GM21825 (cell line): Measurements from ENCODE around the gene CCDC73.
"Not testable (repeated sequence)": the region's sequence is repeated elsewhere in the genome, so short reads cannot be mapped to it uniquely, and the experiment has no call there.

Experiments used
- ATAC-seq: cut with Tn5 transposase; IDR thresholded peaks from one replicate; pipeline ENCODE4 v1.9.1; 2021; ENCODE audit warnings: mild to moderate bottlenecking, moderate library complexity; ENCODE audit not compliant: unreplicated experiment

CCDC73 gene

DNA sequence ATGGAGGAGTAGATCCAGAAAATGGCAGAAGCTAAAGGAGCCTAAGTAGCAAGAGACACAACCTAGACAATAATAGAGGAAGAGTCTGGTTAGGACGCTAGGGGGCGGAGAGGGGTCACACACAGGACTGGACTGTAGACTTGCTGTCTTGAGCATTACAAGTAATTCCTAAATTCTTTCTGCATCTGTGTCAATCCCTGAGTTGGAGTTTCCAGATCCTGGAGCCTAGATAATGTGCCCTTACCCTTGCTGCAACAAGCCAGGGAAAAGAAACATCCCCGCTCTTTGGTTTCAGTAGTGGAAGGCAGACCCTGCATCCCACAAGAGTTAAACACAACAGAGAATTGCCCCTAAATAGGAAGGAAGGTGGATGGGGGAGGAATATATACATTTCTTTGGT lies 14.9 kb upstream of the CCDC73 start:
- ATAC-seq: peak; percentile 99

DNA sequence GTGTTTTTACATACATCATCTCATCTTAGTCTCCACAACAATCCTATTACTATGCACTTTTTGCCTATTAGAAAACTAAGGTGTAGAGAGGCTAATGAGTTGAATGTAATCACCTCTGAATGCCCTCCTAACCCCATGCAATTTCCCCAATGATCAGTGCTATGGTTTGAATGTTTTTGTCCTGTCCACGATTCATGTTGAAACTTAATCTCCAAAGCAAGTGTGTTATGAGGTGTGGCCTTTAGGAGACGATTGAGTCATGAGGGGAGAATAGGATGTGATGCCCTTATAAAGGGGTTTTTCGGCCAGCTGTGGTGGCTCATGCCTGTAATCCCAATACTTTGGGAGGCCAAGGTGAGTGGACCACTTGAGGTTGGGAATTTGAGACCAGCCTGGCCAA lies 2.0 kb upstream of the CCDC73 start:
- ATAC-seq: no peak

- peak; percentile 90 for ATAC-seq
These were observed 1.4 kb downstream of the CCDC73 start for GRCh38 chr11:32792948-32793475.

GRCh38 chr11:32792111-32792947 lies 2.1 kb downstream of the CCDC73 start:
- peak; percentile 23 for ATAC-seq

DNA sequence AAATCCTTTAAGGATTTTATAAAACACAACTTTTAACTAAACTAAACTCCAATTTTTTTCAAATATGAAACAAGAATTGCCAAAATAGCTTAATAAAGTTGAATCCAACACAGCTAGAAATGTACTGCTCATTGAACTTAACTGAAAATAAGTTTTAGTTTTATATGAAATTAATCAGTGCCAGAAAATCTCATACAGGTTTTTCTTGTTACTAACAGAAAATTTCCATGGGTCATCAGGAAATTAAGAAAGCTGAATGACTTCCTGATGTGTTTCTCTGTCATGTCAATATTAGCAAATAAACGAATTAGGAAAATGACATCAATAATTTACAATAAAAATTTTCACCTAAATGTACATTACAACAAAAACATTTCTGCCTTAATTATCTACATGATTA lies 3.5 kb downstream of the CCDC73 start:
- ATAC-seq: no peak

- ATAC-seq: no peak
These were observed 7.7 kb downstream of the CCDC73 start for GRCh38 chr11:32786811-32787210.

GRCh38 chr11:32785262-32785661 lies 9.2 kb downstream of the CCDC73 start:
- no peak for ATAC-seq

- no peak for ATAC-seq
These were observed 12.7 kb downstream of the CCDC73 start for GRCh38 chr11:32781721-32782120.

DNA sequence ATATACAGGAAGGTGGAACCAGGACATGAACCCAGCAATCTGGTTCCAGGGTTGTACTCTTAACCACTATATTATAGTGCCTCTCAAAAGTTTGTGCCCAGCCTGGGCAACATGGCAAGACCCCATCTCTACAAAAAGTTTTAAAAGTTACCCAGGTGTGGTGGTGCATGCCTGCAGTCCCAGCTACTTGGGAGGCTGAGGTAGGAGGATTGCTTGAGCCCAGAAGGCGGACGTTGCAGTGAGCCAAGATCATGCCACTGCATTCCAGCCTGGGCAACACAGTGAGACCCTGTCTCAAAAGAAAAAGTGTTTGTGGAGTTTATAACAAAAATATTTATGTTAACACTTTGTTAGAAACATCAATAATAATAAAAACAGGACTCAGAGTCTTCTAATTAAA lies 13.6 kb downstream of the CCDC73 start:
- ATAC-seq: not testable (repeated sequence)

DNA sequence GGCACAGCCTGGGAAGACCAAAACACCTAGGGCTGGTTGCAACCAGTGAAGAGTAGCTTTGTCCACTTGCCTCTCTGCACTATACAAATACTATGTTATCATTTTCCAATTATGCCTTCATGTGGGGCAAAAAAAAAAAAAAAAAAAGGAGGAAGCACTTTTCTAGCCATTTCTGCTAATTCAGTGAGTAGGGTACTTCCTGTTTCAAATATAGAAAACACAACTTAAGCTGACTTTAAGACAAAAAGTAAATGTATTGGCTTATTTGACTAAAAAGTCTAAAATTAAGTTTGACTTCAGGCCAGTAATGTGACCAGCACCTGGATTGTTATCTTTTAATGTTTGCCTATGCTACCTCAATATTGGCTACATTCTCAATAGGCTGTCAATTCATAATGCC lies 15.3 kb downstream of the CCDC73 start:
- no peak for ATAC-seq

GRCh38 chr11:32775908-32776307 lies 18.6 kb downstream of the CCDC73 start:
- no peak for ATAC-seq

GRCh38 chr11:32774081-32774480 lies 20.4 kb downstream of the CCDC73 start:
- no peak for ATAC-seq

DNA sequence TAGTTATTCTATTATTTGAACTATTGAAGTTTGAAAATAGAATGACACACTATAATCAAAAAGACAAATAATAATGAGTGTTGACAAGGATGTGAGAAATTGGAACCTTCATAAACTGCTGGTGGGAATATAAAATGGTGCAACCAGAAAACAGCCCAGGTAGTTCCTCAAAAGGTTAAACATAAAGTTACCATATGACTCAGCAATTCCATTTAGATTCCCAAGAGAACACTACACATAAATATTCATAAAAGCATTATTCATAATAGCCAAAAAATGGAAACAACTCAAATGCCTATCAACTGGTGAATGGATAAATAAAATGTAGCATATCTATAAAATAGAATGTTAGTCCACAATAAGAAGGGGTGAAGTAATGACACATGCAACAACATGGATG lies 21.7 kb downstream of the CCDC73 start:
- no peak for ATAC-seq

- not testable (repeated sequence) for ATAC-seq
These were observed 32.7 kb downstream of the CCDC73 start for GRCh38 chr11:32761774-32762173.

DNA sequence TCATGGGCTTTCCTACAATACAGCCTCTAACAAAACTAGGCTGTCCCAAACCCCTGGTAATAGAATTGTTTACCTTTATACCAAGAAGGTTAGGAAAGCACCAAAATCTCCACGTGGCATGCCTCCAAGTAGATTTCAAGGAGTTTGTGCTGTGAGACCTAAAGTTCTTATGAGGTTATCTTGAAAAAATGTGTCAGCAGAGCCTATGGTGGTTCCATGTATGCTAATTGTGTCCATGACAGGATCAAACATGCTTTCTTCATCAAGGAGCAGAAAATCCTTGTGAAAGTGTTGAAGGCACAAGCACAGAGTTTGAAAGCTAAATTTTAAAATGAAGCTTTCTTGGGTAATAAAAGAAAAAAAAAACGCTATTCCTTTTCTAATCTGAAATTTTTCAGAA lies 36.2 kb downstream of the CCDC73 start:
- no peak for ATAC-seq

- ATAC-seq: not testable (repeated sequence)
These were observed 41.3 kb downstream of the CCDC73 start for GRCh38 chr11:32753181-32753580.

DNA sequence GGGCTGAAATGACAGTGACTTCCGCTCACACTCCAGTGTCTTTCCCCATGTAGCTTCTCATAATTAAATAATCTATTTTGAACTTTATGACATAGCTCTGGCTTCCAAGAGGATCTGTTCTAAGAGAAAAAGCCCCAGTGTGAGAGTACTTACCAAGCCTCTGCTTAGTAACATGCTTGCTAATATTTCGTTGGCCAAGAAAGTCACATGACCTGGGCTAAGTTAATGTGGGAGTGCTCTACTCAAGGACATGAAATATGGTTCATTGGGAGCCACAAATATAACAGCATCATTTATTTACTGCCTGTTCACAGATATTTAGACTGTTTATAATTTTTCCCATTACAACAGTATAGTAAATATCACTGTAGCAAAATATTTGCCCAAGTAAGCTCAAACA lies 42.5 kb downstream of the CCDC73 start:
- no peak for ATAC-seq

- no peak for ATAC-seq
These were observed 43.1 kb downstream of the CCDC73 start for GRCh38 chr11:32751381-32751780.

- ATAC-seq: no peak
These were observed 64.5 kb downstream of the CCDC73 start for GRCh38 chr11:32729976-32730375.

GRCh38 chr11:32723332-32723731 lies 71.1 kb downstream of the CCDC73 start:
- ATAC-seq: no peak

DNA sequence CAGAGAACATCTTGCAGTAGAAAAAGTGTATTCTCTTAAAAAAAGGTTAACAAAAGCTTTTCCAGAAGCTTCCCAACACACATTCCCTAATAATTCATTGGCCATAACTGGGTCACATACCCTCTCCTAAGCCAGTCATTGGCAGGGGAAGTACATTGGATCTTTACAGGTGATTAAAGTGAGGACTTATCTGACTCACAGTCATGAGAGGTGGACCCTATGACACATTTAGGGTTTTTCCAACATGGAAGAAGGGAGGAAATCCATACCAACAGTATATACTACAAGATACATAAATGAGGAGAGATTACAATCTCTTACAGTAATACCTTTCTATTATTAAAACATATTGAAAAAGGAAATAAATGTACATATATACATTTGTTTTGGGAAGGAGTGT lies 72.2 kb downstream of the CCDC73 start:
- ATAC-seq: no peak

- no peak for ATAC-seq
These were observed 81.0 kb downstream of the CCDC73 start for GRCh38 chr11:32713496-32713895.

DNA sequence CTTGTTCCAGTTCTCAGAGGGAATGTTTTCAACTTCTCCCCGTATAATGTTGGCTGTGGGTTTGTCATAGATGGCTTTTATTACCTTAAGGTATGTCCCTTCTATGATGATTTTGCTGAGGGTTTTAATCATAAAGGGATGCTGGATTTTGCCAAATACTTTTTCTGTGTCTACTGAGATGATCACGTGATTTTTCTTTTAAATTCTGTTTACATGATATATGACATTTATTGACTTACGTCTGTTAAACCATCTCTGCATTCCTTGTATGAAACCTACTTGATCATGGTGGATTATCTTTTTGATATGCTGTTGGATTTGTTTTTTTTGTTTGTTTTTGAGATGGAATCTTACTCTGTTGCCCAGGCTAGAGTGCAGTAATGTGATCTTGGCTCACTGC lies 85.5 kb downstream of the CCDC73 start:
- ATAC-seq: not testable (repeated sequence)
